GM19239 (cell line): ENCODE measurements around the gene NUTM2G.
"Not testable (repeated sequence)": the region's sequence is repeated elsewhere in the genome, so short reads cannot be mapped to it uniquely, and the experiment has no call there.

ENCODE experiments used
- DNase-seq: peaks from one replicate; pipeline ENCODE4 v3.0.0; 2011; ENCODE audit warnings: low spot score; ENCODE audit not compliant: insufficient read length
- FAIRE-seq: peaks from 2 replicates; lab custom pipeline; 2011; peaks lifted over from hg19 to GRCh38; lab: Jason Lieb, UNC

Gene NUTM2G

DNA sequence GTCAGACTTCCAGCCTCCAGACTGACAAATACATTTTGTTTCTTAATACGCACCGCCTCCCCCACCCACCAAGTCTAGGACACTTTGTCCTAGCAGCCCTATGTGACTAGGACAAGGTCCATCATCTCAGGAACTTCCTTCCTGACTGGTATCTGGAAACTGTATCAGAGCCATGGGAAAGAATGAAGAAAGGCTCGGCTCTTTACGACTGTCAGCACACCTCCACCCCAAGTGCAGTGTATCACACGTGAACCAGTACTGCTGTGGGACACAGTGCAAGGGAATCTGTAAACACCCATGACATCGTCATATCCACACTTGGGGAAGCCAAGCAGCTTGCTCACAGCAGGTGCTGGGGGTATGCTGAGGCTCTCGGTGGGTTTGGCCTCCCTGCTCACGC, 13.0 kb downstream of the NUTM2G start:
- not testable (repeated sequence) for FAIRE-seq, DNase-seq

DNA sequence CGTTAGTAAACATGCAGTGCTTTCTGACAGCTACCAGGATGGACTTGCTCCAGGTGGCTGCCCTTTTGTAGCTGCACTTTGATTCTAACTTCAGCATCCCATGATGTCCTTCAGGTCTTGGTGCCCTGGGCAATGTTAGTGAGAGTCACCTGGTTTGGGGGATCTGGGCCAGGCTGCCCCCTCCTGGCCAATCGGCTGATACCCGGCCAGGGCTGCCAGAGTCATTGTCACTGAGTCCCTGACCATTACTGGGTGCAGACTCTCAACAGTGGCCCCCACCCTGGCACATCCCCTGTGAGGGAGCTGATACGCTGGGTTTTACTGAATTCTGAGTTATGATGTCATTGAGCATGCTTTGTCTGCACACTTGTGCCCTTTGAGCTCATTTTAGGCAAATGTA, 13.5 kb downstream of the NUTM2G start:
- not testable (repeated sequence) for FAIRE-seq, DNase-seq

DNA sequence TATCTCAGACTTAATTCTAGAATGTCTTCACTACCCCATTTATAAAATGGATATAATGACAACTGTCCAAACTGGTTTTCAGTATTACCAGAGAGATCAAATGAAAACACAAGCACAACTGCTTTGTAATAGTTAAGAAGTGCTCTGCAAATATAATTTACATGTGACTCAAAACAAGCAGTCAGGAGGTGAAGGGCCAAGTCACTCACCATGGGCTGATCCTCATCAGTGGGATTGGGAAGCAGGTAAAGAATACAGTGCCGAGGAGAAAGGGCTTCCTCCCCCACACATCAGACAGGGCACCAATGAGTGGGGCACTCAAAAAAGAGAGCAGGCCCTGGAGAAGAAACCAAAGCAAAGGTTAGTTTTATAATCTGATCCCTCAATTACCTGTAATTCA, 20.7 kb downstream of the NUTM2G start:
- peak; percentile 21 for FAIRE-seq
- not testable (repeated sequence) for DNase-seq

DNA sequence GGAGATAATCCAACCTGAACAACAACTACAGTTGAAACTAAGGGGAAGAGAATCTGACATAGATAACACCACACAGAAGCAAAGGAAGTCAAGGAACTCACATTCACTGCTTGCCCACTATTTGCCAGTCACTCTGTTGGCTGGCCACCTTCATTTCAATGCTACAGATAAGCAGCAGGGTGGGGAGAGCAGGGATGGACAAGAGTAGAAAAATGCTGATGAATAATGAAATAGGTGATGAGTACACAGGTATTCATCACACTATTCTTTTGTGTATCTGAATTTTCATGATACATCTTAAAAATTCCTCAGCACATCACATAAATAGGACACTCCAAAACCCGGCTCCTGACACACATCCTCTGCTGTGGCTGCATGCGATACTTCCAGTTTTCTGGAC, 21.9 kb downstream of the NUTM2G start:
- FAIRE-seq, DNase-seq: not testable (repeated sequence)

DNA sequence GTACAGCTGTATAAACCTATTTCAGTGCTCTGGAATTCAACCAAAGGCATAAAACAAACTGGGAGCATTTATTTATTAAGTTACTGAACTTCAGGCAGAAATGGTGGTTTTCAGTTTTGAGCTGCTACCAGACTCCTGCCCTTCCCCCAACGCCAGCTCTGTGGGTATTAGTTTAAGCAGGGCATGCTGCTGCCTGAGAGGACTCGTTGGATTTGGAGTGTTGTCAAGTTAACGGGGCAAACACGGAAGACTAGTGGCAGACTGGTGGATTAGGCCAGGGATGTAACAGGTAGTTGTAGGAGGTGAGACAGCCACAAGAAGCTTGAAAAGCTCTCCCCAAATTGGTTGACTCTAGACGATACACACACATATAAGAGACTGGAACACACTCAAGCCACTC, 38.9 kb downstream of the NUTM2G start:
- not testable (repeated sequence) for FAIRE-seq

DNA sequence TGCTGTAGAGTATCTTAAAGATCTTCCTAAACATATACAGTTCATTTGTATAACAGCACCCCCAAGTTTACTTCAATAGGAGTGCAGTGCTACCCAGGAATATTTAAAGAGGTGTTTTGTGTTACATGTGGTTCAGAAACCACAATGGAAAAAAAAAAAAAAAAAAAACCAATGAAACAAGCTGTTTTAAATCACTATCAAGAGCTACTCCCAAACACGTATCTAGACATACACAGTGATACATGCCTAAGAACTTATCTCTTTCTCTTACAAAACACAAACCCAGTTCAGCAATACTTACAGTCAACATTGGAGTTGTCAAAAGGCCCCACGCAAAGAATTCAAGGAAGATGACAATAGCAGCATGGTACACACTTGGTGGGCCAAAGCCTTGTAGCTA, 43.9 kb downstream of the NUTM2G start:
- FAIRE-seq, DNase-seq: not testable (repeated sequence)

More for the DNA sequence above, 38.9 kb downstream of the NUTM2G start:
- not testable (repeated sequence) for DNase-seq

DNA sequence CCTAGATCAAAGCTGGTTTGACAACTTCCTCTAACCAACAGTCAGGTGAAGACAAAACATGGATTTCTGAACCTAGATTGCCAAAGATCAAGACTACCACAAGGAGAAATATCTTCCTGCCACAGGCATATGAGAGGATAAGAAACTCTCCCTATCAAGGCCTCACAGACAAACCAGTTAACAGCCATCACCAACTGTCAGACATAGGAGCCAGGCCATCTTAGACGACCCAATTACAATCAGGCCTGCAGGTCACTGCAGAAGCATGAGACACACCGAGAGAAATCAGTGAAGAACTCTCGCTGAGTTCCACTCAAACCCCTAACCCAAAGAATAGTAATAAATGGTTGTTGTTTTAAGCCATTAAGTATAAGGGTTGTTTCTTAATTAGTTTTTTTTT, 45.4 kb downstream of the NUTM2G start:
- not testable (repeated sequence) for FAIRE-seq, DNase-seq

DNA sequence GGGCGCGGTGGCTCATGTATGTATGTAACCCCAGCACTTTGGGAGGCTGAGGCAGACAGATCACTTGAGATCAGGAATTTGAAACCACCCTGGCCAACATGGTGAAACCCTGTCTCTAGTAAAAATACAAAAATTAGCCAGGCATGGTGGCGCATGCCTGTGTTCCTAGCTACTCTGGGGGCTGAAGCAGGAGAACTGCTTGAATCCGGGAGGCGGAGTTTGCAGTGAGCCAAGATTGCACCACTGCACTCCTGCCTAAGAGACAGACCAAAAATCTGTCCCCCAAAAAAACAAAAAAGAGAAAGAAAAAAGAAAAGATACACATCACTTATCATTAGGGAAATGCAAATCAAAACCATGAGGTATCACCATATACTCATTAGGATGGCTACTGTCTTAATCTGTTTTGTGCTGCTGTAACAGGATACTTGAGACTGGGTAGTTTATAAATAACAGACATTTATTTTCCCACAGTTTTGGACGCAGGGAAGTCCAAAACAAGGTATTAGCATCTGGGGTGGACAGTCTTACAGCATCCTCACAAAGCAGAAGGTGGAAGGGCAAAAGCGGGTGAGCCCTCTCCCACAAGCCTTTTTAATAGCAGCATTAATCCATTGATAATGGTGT, 55.0 kb downstream of the NUTM2G start:
- not testable (repeated sequence) for FAIRE-seq, DNase-seq

DNA sequence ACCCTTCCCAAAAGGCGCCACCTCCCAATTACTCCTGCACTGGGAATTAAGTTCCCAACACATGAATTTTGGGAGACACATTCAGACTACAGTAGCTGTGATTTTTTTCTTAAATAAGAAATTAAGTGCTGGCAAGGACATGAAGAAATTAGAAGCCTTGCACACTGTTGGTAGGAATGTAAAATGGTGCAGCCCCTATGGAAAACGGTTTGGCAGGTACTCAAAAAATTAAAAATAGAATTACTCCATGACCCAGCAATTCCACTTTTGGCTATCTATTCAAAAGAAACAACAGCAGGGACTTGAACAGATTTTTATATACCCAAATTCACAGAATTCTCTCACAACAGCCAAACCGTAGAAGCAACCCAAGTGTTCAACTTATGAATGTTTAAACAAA, 55.5 kb downstream of the NUTM2G start:
- DNase-seq, FAIRE-seq: not testable (repeated sequence)

DNA sequence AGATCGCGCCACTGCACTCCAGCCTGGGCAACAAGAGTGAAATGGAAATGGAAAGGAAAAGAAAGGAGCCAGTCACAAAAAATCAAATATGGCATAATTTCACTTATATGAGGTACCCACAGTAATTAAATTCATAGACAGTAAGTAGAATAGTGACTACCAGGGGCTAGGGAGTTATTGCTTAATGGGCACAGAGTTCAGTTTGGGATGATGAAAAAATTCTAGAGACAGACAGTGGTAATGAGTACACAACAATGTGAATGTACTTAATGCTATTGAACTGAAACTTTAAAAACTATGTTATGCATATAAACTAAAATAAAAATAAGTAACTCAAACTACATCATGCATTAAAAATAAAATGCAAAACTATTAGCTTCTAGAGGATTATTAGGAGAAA, 56.2 kb downstream of the NUTM2G start:
- DNase-seq, FAIRE-seq: not testable (repeated sequence)
